Stimulated activated CD8-positive, alpha-beta memory T cell treated with anti-CD3 and anti-CD28 coated beads, Interleukin-4, amount 100 ng/mL, for 4 hours (primary cell): ENCODE results near the gene TNIP3.
"Not testable (repeated sequence)": the region's sequence is repeated elsewhere in the genome, so short reads cannot be mapped to it uniquely, and the experiment has no call there.

Experiments
- DNase-seq, 2 donors: peaks; one replicate each; pipeline ENCODE4 v3.0.0-alpha.2; 2020; ENCODE audit warnings: low read depth in 2 of 2, low spot score in 1 of 2

TNIP3 gene

GRCh38 chr4:121177246-121178137, 13.4 kb upstream of the TNIP3 start:
- no peak for DNase-seq

- DNase-seq = no peak
Measured at GRCh38 chr4:121176082-121176934, 12.2 kb upstream of the TNIP3 start.

- not testable (repeated sequence) for DNase-seq
Measured at GRCh38 chr4:121171477-121171876, 7.4 kb upstream of the TNIP3 start.

- no peak for DNase-seq
Measured at GRCh38 chr4:121168446-121169281, 4.5 kb upstream of the TNIP3 start.

- DNase-seq = no peak
Measured at GRCh38 chr4:121166976-121167375, 2.9 kb upstream of the TNIP3 start.

- no peak for DNase-seq
Measured at GRCh38 chr4:121165206-121165605, 1.1 kb upstream of the TNIP3 start.

- DNase-seq = no peak
Measured at GRCh38 chr4:121156822-121157769, 7.0 kb downstream of the TNIP3 start.

GRCh38 chr4:121155893-121156292, 8.2 kb downstream of the TNIP3 start:
- DNase-seq = no peak

- no peak for DNase-seq
Measured at GRCh38 chr4:121154103-121154515, 10.0 kb downstream of the TNIP3 start.

GRCh38 chr4:121151942-121152341, 12.2 kb downstream of the TNIP3 start:
- no peak for DNase-seq

- no peak for DNase-seq
Measured at GRCh38 chr4:121150486-121150885, 13.6 kb downstream of the TNIP3 start.

GRCh38 chr4:121150003-121150402, 14.1 kb downstream of the TNIP3 start:
- no peak for DNase-seq

GRCh38 chr4:121148621-121149020, 15.5 kb downstream of the TNIP3 start:
- DNase-seq = no peak

- no peak for DNase-seq
Measured at GRCh38 chr4:121148000-121148399, 16.1 kb downstream of the TNIP3 start.

- DNase-seq = no peak
Measured at GRCh38 chr4:121146530-121146929, 17.6 kb downstream of the TNIP3 start.

GRCh38 chr4:121145430-121145829, 18.7 kb downstream of the TNIP3 start:
- DNase-seq = no peak

- DNase-seq = no peak
Measured at GRCh38 chr4:121144021-121144420, 20.1 kb downstream of the TNIP3 start.

GRCh38 chr4:121143131-121143530, 21.0 kb downstream of the TNIP3 start:
- no peak for DNase-seq

- DNase-seq = no peak
Measured at GRCh38 chr4:121140716-121141460, 23.2 kb downstream of the TNIP3 start.
